Stimulated activated CD4-positive, alpha-beta T cell treated with anti-CD3 and anti-CD28 coated beads, Interleukin-12 subunit alpha, Interleukin-12 subunit beta, amount 100 ng/mL, for 48 hours (primary cell): ENCODE results near the gene UNC5CL.

Source experiments
- DNase-seq, 3 donors: peaks; one replicate each; pipeline ENCODE4 v3.0.0-alpha.2; 2020; ENCODE audit warnings: low read depth in 2 of 3, low spot score in 1 of 3

Gene UNC5CL

DNA sequence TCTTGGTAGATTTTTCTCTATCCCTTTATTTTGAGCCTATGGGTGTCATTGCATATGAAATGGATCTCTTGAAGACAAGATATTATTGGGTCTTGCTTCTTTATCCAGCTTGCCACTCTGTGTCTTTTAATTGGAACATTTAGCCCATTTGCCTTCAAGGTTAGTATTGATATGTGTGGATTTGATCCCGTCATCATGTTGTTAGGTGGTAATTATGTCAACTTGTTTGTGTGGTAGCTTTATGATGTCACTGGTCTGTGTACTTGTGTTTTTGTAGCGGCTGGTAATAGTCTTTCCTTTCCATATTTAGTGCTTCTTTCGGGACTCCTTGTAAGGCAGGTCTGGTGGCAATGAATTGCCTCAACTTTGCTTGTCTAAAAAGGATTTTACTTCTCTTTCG lies 61.9 kb downstream of the UNC5CL start:
- no peak for DNase-seq
